ENCODE measurements around the gene PWP1. TPM values are rescaled to one million over a fixed set of nuclear protein-coding genes. Genes with fewer than 3 reads are reported as not detected.

The PWP1 gene
- total and polyA plus RNA-seq, 5 donors = 11.4 to 14.7 (median 13.0) TPM

- DNase-seq (no peak), ATAC-seq (no peak)
- intact Hi-C loops (cut with DNase I) = no loop called here
- H3K4me1 ChIP-seq (ENCODE audit: control insufficient read depth, insufficient read depth, low read length) = no peaks in the 10 kb centered on the region
- no peak overlapping the region for H3K4me3 ChIP-seq (ENCODE audit: low read length)
- no peaks in the 10 kb centered on the region for H3K9me3 ChIP-seq (ENCODE audit: control insufficient read depth, low read length)
- no peaks in the 10 kb centered on the region for H3K27me3 ChIP-seq (ENCODE audit: control insufficient read depth, insufficient read depth)
- no peak overlapping the region for H3K27ac ChIP-seq (ENCODE audit: low read length)
- 84% methylated on average over 4 of the region's 4 CpGs for WGBS
Observed at GRCh38 chr12:107736914-107737313, 51.3 kb downstream of the PWP1 start.

GRCh38 chr12:107748472-107748871 is 62.9 kb downstream of the PWP1 start:
- WGBS = 60% methylated on average over 6 of the region's 6 CpGs
- no peak overlapping the region for H3K4me3 ChIP-seq (ENCODE audit: low read length)
- H3K27me3 ChIP-seq (ENCODE audit: control insufficient read depth, insufficient read depth) = no peaks in the 10 kb centered on the region
- H3K4me1 ChIP-seq (ENCODE audit: control insufficient read depth, insufficient read depth, low read length) = peaks cover 1% of the 10 kb centered on the region
- intact Hi-C loops (cut with DNase I) = no loop called here
- ATAC-seq = peak; percentile 51 to 60
- no peak for DNase-seq
- no peaks in the 10 kb centered on the region for H3K9me3 ChIP-seq (ENCODE audit: control insufficient read depth, low read length)
- H3K27ac ChIP-seq (ENCODE audit: low read length) = no peak overlapping the region

- DNase-seq (no peak), ATAC-seq (no peak)
- Histone ChIP-seq H3K4me3 (ENCODE audit: low read length) (no peak overlapping the region), H3K4me1 (ENCODE audit: control insufficient read depth, insufficient read depth, low read length) (peaks cover 1% of the 10 kb centered on the region), H3K27me3 (ENCODE audit: control insufficient read depth, insufficient read depth) (no peaks in the 10 kb centered on the region), H3K27ac (ENCODE audit: low read length) (no peak overlapping the region), H3K9me3 (ENCODE audit: control insufficient read depth, low read length) (no peaks in the 10 kb centered on the region)
- WGBS = 91% methylated on average over 1 of the region's 1 CpG
- intact Hi-C loops (cut with DNase I) = no loop called here
Observed at GRCh38 chr12:107749083-107749482, 63.5 kb downstream of the PWP1 start.

GRCh38 chr12:107759410-107759809 is 73.8 kb downstream of the PWP1 start:
- intact Hi-C loops (cut with DNase I) = no loop called here
- Histone ChIP-seq H3K9me3 (ENCODE audit: control insufficient read depth, low read length) (no peaks in the 10 kb centered on the region), H3K27me3 (ENCODE audit: control insufficient read depth, insufficient read depth) (no peaks in the 10 kb centered on the region), H3K4me3 (ENCODE audit: low read length) (peak overlapping the region; percentile 97), H3K4me1 (ENCODE audit: control insufficient read depth, insufficient read depth, low read length) (peaks cover 3% of the 10 kb centered on the region), H3K27ac (ENCODE audit: low read length) (no peak overlapping the region)
- ATAC-seq = no peak
- WGBS = 52% methylated on average over 3 of the region's 3 CpGs
- DNase-seq = no peak

- Histone ChIP-seq H3K27me3 (ENCODE audit: control insufficient read depth, insufficient read depth) (no peaks in the 10 kb centered on the region), H3K9me3 (ENCODE audit: control insufficient read depth, low read length) (no peaks in the 10 kb centered on the region), H3K27ac (ENCODE audit: low read length) (peak overlapping the region; percentile 5), H3K4me1 (ENCODE audit: control insufficient read depth, insufficient read depth, low read length) (peaks cover 3% of the 10 kb centered on the region), H3K4me3 (ENCODE audit: low read length) (peak overlapping the region; percentile 97)
- ATAC-seq = peak; percentile 4 to 5
- 2% methylated on average over 30 of the region's 30 CpGs for WGBS
- DNase-seq = peak in 2 of 3 donors; percentile 29 to 69
- intact Hi-C loops (cut with DNase I) = loop anchor here in 1 of 4 donors (5.0 kb wide), 1 partner anchor 127 kb away; no protein-coding TSS in a partner anchor
Observed at GRCh38 chr12:107760207-107760808, 74.7 kb downstream of the PWP1 start.

GRCh38 chr12:107760809-107761501 is 75.4 kb downstream of the PWP1 start, which contains the start of gene PRDM4:
TSS of gene PRDM4 (minus strand) at chr12:107761137. CDS start at chr12:107760515, 622 bp downstream.
- ATAC-seq (peak; percentile 99), DNase-seq (peak; percentile 95 to 98 (median 98))
- Histone ChIP-seq H3K27ac (ENCODE audit: low read length) (peak within 1 kb of the TSS; percentile 43), H3K9me3 (ENCODE audit: control insufficient read depth, low read length) (no peaks in the 10 kb centered on the region), H3K27me3 (ENCODE audit: control insufficient read depth, insufficient read depth) (no peaks in the 10 kb centered on the region), H3K4me1 (ENCODE audit: control insufficient read depth, insufficient read depth, low read length) (peaks cover 3% of the 10 kb centered on the region), H3K4me3 (ENCODE audit: low read length) (peak within 1 kb of the TSS; percentile 97)
- intact Hi-C loops (cut with DNase I) = loop anchor here in 1 of 4 donors (5.0 kb wide), 1 partner anchor 126 kb away; no protein-coding TSS in a partner anchor
- under 1% methylated on average over 83 of the region's 83 CpGs for WGBS

GRCh38 chr12:107761502-107761904 is 75.9 kb downstream of the PWP1 start:
- Histone ChIP-seq H3K27ac (ENCODE audit: low read length) (peak overlapping the region; percentile 32), H3K4me3 (ENCODE audit: low read length) (peak overlapping the region; percentile 97), H3K4me1 (ENCODE audit: control insufficient read depth, insufficient read depth, low read length) (peaks cover 3% of the 10 kb centered on the region), H3K27me3 (ENCODE audit: control insufficient read depth, insufficient read depth) (no peaks in the 10 kb centered on the region), H3K9me3 (ENCODE audit: control insufficient read depth, low read length) (no peaks in the 10 kb centered on the region)
- DNase-seq (no peak), ATAC-seq (peak; percentile 5 to 27)
- intact Hi-C loops (cut with DNase I) = loop anchor here in 1 of 4 donors (5.0 kb wide), 1 partner anchor 126 kb away; no protein-coding TSS in a partner anchor
- under 1% methylated on average over 12 of the region's 12 CpGs for WGBS

Other genes starting within 250 kb of the PWP1 start
- 10 to 100 TPM; 11.6 to 14.9 (median 14.0) TPM for gene PRDM4, start 75.3 kb downstream of the PWP1 start, total RNA-seq
- 6.3 TPM for gene PRDM4, start 75.3 kb downstream of the PWP1 start, polyA plus RNA-seq
- gene ASCL4, start 88.9 kb downstream of the PWP1 start, total RNA-seq = not detected
- 0.02 TPM for gene ASCL4, start 88.9 kb downstream of the PWP1 start, polyA plus RNA-seq

Data from right cardiac atrium (tissue), 5 donors.